ENCODE data around the gene COBLL1.

COBLL1 gene

DNA sequence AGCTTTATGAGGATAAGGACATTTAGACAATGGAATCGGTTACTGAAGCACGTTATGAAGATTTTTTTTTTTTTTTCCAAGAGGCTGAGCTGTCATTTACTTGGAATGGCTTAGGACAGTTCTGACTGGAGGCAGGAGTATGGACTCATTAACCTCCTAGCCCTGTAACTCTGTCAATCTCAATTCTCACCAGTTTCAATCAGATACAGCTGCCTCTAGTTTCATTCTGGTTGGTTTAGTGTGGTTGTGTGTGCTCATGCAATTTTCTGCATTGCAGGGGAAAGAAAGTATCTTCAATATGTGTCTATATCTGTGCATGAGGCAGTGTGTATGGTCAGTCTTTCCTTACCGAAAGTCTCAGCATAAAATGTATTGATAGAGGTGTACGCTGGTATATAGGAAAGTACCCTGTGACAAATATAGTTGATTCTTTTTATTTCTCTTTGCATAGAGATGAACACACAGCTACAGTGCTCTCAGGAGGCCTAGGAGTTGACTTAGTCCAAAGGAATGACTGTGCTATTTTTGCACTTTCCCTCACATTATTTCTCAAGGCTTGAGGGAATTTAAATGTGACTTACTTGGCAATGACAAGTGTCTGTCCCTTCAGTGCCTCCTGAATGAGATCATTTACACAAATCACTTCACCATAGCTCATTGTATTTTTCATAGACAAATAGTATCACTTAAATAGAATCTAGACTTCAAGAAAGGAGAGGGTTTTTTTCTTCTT is 169.8 kb downstream of the COBLL1 start:
- no peak for DNase-seq (ENCODE audit: extremely low read depth, low read depth)
- H3K4me3 ChIP-seq (replicated peaks; ENCODE audit: low read depth, low read length), result no peak overlapping the region
- TF ChIP-seq, protein P1, sequence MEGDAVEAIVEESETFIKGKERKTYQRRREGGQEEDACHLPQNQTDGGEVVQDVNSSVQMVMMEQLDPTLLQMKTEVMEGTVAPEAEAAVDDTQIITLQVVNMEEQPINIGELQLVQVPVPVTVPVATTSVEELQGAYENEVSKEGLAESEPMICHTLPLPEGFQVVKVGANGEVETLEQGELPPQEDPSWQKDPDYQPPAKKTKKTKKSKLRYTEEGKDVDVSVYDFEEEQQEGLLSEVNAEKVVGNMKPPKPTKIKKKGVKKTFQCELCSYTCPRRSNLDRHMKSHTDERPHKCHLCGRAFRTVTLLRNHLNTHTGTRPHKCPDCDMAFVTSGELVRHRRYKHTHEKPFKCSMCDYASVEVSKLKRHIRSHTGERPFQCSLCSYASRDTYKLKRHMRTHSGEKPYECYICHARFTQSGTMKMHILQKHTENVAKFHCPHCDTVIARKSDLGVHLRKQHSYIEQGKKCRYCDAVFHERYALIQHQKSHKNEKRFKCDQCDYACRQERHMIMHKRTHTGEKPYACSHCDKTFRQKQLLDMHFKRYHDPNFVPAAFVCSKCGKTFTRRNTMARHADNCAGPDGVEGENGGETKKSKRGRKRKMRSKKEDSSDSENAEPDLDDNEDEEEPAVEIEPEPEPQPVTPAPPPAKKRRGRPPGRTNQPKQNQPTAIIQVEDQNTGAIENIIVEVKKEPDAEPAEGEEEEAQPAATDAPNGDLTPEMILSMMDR (IDR thresholded peaks at IDR 0.05; ENCODE audit: low read depth, low read length, missing control alignments), result no peak

DNA sequence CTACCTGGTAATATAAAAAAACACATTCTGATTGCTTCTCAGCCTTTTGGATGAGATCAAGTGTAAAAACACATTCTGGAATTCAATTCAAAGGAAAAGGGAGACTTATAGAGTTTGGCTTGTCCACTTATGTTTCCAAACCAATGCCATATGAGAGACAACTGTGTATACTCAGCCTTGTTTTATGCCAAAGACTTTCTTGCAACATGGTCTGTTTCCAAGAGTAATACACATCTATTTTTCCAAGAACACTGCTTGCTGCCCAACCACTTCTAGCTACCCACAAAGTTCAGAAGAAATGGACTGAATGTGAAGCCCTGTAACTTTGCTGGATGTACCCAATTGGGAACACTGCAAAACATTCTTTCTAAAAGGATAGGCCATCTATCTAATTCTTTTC is 172.3 kb downstream of the COBLL1 start:
- DNase-seq (ENCODE audit: extremely low read depth, low read depth), result no peak
- no peak overlapping the region for H3K4me3 ChIP-seq (replicated peaks; ENCODE audit: low read depth, low read length)
- TF ChIP-seq, protein P1 (IDR thresholded peaks at IDR 0.05; ENCODE audit: low read depth, low read length, missing control alignments), result no peak

DNA sequence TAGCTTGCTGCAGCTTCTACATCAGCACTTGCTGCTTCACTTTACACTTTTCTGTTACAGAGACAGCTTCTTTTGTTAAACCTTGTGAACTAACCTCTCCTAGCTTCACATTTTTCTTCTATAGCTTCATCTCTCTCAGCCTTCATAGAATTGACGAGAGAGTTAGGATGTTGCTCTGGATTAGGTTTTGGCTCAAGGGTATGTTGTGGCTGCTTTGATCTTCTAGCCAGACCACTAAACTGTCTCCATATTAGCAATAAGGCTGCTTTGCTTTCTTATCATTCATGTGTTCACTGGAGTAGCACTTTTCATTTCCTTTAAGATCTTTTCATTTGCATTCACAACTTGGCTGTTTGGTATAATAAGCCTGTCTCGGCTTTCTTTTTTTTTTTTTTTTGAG is 174.1 kb downstream of the COBLL1 start:
- no peak for DNase-seq (ENCODE audit: extremely low read depth, low read depth)
- TF ChIP-seq, protein P1 (IDR thresholded peaks at IDR 0.05; ENCODE audit: low read depth, low read length, missing control alignments), result no peak
- no peak overlapping the region for H3K4me3 ChIP-seq (replicated peaks; ENCODE audit: low read depth, low read length)

DNA sequence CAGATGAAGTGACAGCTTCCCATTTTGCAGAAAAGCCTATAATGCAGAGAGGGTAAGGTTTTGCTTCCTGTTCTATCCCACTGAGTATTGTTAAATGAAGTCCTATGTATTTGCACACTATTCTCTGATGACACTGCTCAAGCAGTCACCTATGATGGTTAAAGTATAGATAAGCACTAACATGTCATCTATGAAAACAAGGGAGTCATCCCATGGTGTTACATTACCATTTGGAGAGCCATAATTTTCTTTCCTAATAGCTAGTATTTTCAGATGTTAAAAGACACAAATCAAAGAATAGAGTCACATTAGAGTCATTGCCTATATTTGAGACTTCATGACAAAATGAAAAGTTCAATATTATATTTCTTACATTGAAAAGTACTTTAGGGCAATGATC is 177.6 kb downstream of the COBLL1 start:
- TF ChIP-seq, protein P1 (IDR thresholded peaks at IDR 0.05; ENCODE audit: low read depth, low read length, missing control alignments), result no peak
- H3K4me3 ChIP-seq (replicated peaks; ENCODE audit: low read depth, low read length), result no peak overlapping the region
- no peak for DNase-seq (ENCODE audit: extremely low read depth, low read depth)

DNA sequence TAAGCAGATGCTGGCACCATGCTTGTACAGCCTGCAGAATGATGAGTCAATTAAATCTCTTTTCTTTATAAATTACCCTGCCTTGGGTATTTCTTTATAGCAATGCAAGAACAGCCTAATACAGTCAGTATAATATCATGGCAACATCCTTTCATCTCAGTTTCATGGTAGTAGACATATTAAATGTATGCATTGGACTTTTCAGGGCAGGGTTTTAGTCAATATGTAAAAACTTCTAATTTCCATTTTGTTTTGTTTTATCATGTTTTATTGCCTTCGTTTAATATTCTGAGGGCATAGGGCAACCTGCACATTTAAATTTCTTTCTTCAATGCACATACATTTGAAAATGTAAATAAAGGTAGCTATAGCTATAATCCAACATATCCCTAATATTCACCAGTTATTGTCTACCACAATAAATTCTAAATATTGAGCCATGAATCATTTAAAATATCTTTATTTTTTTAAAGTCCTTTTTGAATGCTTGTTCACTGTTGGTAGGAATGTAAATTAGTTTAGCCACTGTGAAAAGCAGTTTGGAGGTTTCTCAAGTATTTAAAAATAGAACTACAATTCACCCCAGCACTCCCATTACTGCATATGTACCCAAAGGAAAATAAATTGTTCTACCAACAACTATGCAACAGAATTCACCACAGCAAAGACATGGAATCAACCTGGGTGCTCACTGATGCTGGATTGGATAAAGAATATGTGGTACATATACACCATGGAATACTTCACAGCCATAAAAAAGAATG is 178.6 kb downstream of the COBLL1 start:
- no peak for DNase-seq (ENCODE audit: extremely low read depth, low read depth)
- TF ChIP-seq, protein P1 (IDR thresholded peaks at IDR 0.05; ENCODE audit: low read depth, low read length, missing control alignments), result no peak
- H3K4me3 ChIP-seq (replicated peaks; ENCODE audit: low read depth, low read length), result no peak overlapping the region

DNA sequence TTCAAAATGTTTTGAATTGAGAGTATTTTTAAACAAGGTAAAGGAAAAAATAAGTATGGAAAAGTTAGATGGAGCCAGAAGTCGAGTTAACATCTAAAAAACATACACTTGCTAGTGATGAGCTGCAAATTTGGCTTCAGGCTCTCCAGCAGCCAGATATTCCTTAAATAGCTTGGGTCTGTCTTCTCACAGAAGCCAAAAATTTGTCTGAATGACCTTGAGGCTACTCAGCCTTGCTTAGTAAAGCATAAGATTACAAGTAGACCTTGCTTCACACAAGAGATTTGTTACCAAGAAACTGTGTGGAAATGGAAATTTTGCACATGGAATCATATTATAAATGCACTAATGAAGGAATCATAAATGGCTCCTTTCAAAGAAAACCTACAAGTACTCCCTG is 179.6 kb downstream of the COBLL1 start:
- DNase-seq (ENCODE audit: extremely low read depth, low read depth), result no peak
- H3K4me3 ChIP-seq (replicated peaks; ENCODE audit: low read depth, low read length), result no peak overlapping the region
- TF ChIP-seq, protein P1 (IDR thresholded peaks at IDR 0.05; ENCODE audit: low read depth, low read length, missing control alignments), result no peak
